GM18951 (cell line): ENCODE results near the gene ADTRP.

Experiments
- POLR2A ChIP-seq: IDR thresholded peaks from 4 replicates; pipeline ENCODE4 v1.6.1; 2011; ENCODE audit warnings: mild to moderate bottlenecking; ENCODE audit not compliant: insufficient read length, insufficient read depth; ENCODE audit errors: extremely low read depth
- in situ Hi-C: fragments of 300-500 bp; cut with MboI; formaldehyde crosslinking; loops from one replicate; pipeline ENCODE4 v1.12.0; 2022; ENCODE audit warnings: low sequenced_read_pairs, mixed read lengths, inconsistent platforms; ENCODE audit not compliant: unreplicated experiment

The ADTRP gene, protein sequence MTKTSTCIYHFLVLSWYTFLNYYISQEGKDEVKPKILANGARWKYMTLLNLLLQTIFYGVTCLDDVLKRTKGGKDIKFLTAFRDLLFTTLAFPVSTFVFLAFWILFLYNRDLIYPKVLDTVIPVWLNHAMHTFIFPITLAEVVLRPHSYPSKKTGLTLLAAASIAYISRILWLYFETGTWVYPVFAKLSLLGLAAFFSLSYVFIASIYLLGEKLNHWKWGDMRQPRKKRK

DNA sequence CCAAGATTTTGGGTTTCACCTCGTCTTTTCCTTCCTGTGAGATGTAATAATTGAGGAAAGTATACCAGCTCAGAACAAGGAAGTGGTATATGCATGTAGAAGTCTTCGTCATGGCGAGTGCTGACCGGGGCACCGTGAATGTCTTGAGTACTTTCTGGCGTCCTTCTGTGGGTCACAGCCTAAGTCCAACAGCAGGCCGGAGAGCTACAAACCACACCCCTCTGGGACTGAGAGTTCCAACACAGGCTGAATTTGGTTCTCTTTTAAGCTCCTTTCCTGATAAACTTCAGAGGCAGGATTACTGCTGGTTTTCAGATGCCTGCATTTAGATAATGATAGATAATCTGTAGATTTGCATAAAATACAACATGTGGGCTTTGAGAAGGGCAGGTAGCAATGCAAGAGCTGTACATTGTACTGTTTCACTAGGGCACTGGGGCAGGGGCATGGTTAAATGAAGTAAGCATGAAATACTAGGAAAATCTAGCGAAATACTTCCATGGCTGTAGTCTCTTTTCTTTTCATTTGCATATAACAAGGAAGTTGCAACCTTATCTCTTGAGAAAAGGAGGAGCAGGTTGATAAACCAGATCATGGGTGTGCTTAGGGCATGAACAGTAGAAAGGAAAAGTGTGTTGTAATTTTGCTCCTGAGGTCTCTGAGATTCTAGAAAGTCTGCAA lies at the start of gene ADTRP:
ADTRP (minus strand) TSS at position 156 of the 681 bp plus-strand sequence; CDS start at position 112, 44 bp downstream.
- in situ Hi-C loops, result no loop called here
- no peak for TF ChIP-seq POLR2A

DNA sequence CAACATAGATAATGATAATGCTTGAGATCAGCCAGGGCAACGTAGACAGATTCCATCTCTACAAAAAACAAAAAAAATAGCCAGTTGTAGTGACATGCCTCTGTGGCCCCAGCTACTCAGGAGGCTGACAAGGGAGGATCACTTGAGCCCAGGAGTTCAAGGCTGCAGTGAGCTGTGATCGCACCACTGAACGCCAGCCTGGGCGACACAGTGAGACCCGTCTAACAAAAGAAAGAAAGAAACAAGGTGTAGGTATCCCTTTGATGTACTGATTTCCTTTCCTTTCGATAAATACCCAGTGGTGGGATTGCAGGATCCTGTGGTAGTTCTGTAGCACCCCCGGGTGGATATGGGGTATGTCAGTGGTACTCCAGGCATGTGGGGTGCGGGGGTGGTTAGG lies 48.2 kb upstream of the ADTRP start:
- no peak for TF ChIP-seq POLR2A
- in situ Hi-C loops, result no loop called here

DNA sequence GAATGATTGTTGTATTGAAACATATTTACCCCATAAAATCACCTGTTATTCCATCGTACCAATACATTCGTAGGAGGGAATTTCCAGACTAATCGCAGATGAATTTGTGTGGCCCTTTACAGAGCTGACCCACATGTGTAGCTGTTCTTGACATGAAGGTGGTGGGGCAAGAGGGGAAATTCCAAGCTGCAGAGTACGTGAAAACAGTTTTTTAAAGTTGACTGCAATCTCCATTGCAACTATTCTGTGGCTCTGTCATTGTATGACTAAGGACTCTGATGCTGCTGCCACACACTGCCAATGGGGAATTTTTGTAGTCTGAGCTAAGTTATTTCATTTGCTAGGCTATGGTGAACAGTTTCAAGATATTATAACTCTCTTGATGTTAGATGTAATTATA lies 46.4 kb upstream of the ADTRP start:
- in situ Hi-C loops, result no loop called here
- no peak for TF ChIP-seq POLR2A

DNA sequence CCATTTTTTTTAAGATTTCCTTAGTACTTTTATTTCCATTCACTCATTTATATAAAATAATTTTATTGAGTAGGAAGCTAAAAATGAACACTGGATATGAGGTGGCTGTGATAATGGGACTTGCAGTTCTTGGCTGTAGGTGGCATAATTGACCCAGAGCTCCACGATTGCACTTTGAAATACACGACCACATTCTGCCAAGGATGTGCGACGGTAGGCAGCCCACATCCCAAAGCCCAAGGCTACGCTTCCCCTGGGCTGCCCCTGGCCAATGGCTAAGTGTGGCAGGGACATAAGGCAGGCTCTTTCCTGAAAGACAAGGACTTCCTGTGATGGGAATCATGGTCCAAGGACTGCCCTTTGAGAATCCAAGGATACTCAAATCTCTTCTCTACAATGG lies 43.7 kb upstream of the ADTRP start:
- in situ Hi-C loops, result no loop called here
- no peak for TF ChIP-seq POLR2A

DNA sequence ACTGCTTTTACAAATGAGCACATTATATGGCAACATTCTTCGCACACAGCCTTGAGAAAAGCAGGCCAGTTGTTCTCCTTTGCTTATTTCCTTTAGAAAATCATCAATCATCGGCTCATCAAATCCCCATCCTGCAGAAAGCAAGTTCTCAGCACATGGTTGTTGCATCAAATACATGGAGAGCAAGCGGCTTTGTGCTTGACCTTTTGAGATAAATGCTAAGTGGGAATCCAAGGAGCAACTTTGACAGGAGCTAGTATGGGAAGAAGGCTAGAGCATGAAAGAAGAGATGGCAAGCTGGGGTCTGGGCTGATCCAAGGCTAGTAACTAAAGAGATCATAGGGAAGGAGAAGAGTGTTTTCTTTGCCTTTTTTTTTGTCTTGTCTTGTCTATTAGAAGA lies 43.2 kb upstream of the ADTRP start:
- TF ChIP-seq POLR2A, result no peak
- in situ Hi-C loops, result no loop called here

DNA sequence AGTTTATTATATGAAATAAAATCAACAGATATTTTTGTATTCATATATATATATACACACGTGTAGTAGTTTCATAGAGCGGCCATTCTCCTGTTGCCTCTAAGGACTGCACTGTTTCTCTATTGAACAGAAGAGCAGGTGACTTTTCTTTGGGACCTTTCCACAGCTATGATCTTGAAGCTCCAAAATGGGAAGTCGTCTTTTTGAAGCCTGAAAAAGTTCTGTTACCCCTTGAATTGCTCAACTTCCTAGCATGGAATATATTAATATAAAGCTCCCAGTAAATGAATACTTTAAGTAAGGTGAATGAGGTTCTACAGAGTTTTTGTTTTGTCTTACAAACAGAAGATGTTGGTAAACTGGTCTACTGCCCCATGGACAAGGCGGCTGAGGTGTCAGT lies 42.2 kb upstream of the ADTRP start:
- no peak for TF ChIP-seq POLR2A
- in situ Hi-C loops, result no loop called here

DNA sequence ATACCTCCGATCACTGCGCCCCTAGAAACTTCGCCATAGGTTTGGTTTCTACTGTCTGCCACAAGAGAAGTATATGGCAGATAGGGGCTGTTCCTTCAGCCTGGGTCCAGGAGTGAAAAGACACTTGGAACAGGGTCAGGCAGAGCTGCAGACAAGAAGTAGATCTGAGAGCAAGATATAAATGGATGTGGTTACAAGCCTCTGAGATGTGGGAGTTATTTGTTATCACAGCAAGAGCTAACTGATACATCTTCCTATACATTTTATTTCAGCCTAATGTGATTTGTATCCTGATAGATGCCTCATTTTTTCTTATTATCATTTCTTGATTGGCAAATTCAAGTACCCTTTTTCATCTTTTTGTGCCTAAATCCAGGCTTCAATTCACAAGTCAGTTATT lies 40.9 kb upstream of the ADTRP start:
- TF ChIP-seq POLR2A, result no peak
- in situ Hi-C loops, result no loop called here

DNA sequence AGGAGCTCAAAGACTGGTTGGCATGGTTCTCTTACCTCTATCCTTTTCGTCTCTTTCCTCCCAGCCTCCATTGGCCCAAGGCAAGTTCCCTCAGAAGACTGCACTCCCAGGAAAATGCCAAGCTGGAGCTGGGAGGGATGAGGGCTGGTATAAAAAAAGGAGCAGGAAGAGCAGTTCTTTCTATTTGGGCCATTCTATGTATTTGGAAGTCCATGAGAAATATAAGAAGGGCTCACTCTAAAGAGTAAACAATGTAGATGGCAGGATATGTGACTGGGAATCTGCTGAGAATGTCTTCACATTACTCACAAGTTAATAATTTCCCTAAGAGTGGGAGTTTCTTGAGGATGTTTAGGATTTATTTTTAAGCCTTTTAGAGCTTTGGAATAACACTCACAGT lies 36.6 kb upstream of the ADTRP start:
- in situ Hi-C loops, result no loop called here

DNA sequence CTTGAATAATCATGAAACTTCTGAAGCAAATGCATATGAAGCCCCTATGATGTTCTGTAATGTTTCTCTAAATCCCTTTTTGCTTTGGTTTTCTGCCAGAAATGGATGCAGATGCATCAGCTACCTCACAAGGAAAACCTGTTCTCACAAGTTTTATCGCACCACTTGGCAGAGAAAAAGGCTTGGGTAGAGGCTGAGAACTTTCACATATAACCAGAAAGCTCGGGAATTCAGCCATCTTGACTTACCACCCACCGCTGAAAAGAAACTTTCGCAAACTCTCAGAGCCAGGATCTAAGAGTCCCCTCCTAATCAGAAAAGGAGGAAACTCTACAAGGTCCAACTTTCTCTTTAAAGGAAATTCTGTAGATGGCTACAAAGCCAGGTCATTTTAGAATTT lies 36.2 kb upstream of the ADTRP start:
- in situ Hi-C loops, result no loop called here
- TF ChIP-seq POLR2A, result no peak

More for the DNA sequence above, 36.6 kb upstream of the ADTRP start:
- no peak for TF ChIP-seq POLR2A

DNA sequence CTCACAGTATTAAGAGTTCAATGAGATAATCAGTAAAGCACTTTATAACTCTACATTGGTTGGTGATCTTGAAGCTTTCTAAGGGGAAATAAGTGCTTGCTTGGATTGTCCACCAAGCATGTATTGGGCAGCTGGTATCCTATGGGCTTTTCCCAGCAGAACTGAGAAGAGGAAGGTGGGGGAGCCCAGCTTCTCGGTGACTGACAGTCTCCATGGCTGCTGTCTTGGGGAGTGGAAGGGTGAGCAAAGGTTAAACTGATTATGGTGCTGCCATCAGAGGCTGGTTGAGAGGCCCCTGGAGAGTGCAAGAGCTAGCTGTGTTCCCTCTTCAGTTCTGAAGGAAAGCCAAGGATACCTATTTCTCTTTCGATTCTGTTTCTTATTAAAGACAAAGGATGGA lies 35.5 kb upstream of the ADTRP start:
- TF ChIP-seq POLR2A, result no peak
- in situ Hi-C loops, result no loop called here

DNA sequence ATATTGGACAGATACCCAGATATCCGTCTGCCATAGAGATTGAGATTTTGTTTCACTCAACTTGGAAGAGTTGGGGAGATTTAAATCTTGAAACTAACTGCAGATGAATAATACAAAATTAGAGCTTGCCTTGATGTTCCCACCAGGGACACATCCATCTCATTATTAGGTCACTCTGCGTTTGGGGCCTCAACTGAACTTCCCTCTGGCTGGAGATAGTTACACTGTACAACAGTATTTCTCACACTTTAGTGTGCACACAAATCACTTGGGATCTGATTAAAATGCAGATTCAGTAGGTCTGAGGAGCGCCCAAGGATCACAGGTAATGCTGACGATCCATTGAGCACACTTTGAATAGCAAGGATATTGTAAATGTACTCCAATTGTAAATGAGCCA lies 35.0 kb upstream of the ADTRP start:
- no peak for TF ChIP-seq POLR2A
- in situ Hi-C loops, result no loop called here

DNA sequence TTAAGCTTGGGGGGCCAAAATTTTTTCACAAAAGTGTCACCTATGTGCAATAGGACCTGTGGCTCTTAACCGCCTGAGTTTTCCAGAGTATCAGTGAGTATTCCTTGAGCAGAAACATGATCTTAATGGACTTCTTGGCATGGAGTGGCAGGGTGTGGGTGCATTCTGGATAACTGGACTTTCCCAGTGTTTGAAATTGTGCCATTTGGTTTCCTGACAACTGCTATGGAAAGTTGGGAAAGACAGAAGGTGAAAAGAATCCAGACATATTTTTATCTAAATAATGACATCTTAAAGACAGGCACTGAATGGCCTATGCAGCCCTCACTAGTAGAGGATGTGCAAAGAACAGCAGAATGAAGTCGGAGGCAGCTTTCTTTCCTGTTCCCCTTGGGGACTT lies 34.3 kb upstream of the ADTRP start:
- in situ Hi-C loops, result no loop called here
- no peak for TF ChIP-seq POLR2A

DNA sequence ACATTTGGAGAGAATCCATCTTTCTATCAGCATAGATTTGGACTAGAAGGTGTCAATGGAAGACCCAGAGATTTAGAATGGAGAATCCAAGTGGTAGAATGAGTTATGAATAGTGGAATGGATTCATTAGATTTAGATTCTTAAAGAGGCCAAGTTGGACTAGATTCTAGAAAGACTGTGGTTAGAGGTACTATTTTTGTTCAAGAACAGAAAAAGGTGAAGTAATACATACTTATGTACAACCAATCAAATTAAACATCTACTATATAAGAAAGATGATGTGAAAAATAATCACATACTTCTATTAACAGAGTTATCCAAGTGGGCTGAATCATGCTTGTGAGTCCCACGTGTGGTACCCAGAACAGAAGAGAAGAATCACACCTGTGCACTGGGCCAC lies 33.8 kb upstream of the ADTRP start:
- TF ChIP-seq POLR2A, result no peak
- in situ Hi-C loops, result no loop called here

DNA sequence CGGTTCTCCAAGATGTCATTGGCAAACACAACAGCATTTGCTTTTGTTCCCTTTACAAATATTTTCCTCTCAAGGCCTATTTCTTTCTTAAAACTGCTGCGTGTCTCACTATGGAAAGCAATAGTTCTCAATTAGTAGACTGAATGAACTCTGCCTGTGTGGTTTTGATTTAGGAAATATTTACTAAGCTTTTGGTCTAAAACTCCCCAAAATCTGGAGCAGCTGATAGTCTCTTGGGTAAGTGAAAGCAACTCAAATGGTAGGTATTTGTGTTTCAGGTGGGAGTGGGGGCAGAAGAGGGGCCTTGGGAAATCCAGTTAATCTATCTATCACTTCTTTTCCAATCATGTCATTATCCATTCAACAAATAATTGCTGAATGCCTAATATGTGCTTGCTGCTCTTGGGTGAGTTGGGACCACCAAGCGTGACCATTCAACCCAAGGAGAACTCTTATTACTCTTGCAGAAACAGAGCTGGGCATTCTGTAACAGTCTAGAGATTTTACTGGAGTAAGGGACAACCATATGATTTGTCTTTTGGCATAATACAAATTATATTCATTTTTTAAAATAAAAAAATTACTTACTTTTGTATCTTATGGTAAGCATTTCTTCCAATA lies 33.2 kb upstream of the ADTRP start:
- TF ChIP-seq POLR2A, result no peak
- in situ Hi-C loops, result no loop called here

DNA sequence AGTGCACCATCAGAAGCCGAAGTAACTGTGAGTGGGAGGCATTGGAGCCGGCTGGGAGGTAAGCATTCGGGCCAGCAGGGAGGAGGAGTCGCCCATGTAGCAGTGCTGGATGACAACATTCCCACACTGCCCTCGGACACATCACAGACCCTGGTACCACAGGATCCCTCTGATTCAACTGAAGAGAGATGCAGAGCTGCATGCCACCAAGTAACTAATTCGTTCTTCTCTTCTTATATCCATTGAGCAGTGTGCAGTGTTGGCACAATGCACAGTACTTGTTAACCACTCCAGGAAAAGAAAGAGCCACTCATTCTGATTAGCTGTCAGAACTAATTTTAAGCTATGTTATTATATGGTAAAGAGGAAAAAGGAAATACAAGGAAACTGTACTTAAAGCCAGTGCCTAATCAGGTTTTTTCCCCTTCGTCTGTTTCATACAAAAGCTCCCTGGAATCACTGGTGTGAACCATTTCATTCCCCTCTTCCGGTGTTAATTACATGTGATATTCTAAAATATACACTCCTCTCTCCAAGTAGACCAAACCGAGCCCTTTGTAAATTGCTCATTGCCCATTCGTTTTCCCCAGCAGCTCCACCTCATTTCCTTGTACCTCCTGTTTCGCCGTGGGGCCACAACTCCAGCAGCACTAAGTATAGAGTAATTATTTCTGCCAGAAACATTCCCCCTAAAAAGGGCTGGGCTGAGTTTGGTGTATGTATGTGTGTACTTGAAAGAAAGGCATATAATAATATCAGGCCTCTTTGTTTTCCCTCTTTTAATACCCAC lies 32.4 kb upstream of the ADTRP start:
- in situ Hi-C loops, result no loop called here
- no peak for TF ChIP-seq POLR2A
